IPS-18c (cell line): ENCODE measurements around the gene PRR16.

Experiments
- H3K4me3 ChIP-seq: 2 replicates; pipeline ENCODE4 v1.7.0; 2013; ENCODE audit warnings: low read depth, mild to moderate bottlenecking, low read length, moderate library complexity; ENCODE audit not compliant: insufficient read depth
- H3K9me3 ChIP-seq: one replicate; pipeline ENCODE4 v1.6.1; 2013; ENCODE audit warnings: mild to moderate bottlenecking, low read length, moderate library complexity; ENCODE audit not compliant: control insufficient read depth, insufficient read depth

Gene PRR16

GRCh38 chr5:120600639-120601038 is 136.5 kb downstream of the PRR16 start:
- no peaks in the 10 kb centered on the region for H3K9me3 ChIP-seq

GRCh38 chr5:120602033-120602432 is 137.9 kb downstream of the PRR16 start:
- no peaks in the 10 kb centered on the region for H3K9me3 ChIP-seq
- H3K4me3 ChIP-seq = no peak overlapping the region

More at GRCh38 chr5:120600639-120601038, 136.5 kb downstream of the PRR16 start:
- no peak overlapping the region for H3K4me3 ChIP-seq

- Histone ChIP-seq H3K4me3 (no peak overlapping the region), H3K9me3 (peaks cover 2% of the 10 kb centered on the region)
Observed at GRCh38 chr5:120604884-120605283, 140.8 kb downstream of the PRR16 start.

GRCh38 chr5:120605325-120606079 is 141.4 kb downstream of the PRR16 start:
- Histone ChIP-seq H3K9me3 (peaks cover 2% of the 10 kb centered on the region), H3K4me3 (no peak overlapping the region)

GRCh38 chr5:120609570-120609969 is 145.5 kb downstream of the PRR16 start:
- no peak overlapping the region for H3K4me3 ChIP-seq

GRCh38 chr5:120610145-120610544 is 146.0 kb downstream of the PRR16 start:
- peaks cover 2% of the 10 kb centered on the region for H3K9me3 ChIP-seq
- no peak overlapping the region for H3K4me3 ChIP-seq

More at GRCh38 chr5:120609570-120609969, 145.5 kb downstream of the PRR16 start:
- H3K9me3 ChIP-seq = peaks cover 2% of the 10 kb centered on the region

- H3K4me3 ChIP-seq = no peak overlapping the region
- H3K9me3 ChIP-seq = peaks cover 2% of the 10 kb centered on the region
Observed at GRCh38 chr5:120613729-120614128, 149.6 kb downstream of the PRR16 start.

GRCh38 chr5:120614531-120615180 is 150.6 kb downstream of the PRR16 start:
- H3K9me3 ChIP-seq = peaks cover 1% of the 10 kb centered on the region
- H3K4me3 ChIP-seq = no peak overlapping the region

- Histone ChIP-seq H3K9me3 (no peaks in the 10 kb centered on the region), H3K4me3 (no peak overlapping the region)
Observed at GRCh38 chr5:120615967-120616645, 152.0 kb downstream of the PRR16 start.

- Histone ChIP-seq H3K9me3 (no peaks in the 10 kb centered on the region), H3K4me3 (no peak overlapping the region)
Observed at GRCh38 chr5:120621339-120621738, 157.2 kb downstream of the PRR16 start.

- Histone ChIP-seq H3K4me3 (no peak overlapping the region), H3K9me3 (no peaks in the 10 kb centered on the region)
Observed at GRCh38 chr5:120624021-120624563, 160.0 kb downstream of the PRR16 start.

GRCh38 chr5:120628156-120628555 is 164.1 kb downstream of the PRR16 start:
- H3K4me3 ChIP-seq = no peak overlapping the region
- no peaks in the 10 kb centered on the region for H3K9me3 ChIP-seq

- Histone ChIP-seq H3K4me3 (no peak overlapping the region), H3K9me3 (no peaks in the 10 kb centered on the region)
Observed at GRCh38 chr5:120630550-120630949, 166.4 kb downstream of the PRR16 start.

- no peaks in the 10 kb centered on the region for H3K9me3 ChIP-seq
- H3K4me3 ChIP-seq = no peak overlapping the region
Observed at GRCh38 chr5:120631611-120632010, 167.5 kb downstream of the PRR16 start.

GRCh38 chr5:120632430-120632829 is 168.3 kb downstream of the PRR16 start:
- Histone ChIP-seq H3K4me3 (no peak overlapping the region), H3K9me3 (no peaks in the 10 kb centered on the region)

- Histone ChIP-seq H3K9me3 (no peaks in the 10 kb centered on the region), H3K4me3 (no peak overlapping the region)
Observed at GRCh38 chr5:120638449-120638848, 174.3 kb downstream of the PRR16 start.

GRCh38 chr5:120640778-120641177 is 176.7 kb downstream of the PRR16 start:
- Histone ChIP-seq H3K4me3 (no peak overlapping the region), H3K9me3 (no peaks in the 10 kb centered on the region)

GRCh38 chr5:120644516-120644915 is 180.4 kb downstream of the PRR16 start:
- H3K4me3 ChIP-seq = no peak overlapping the region
- no peaks in the 10 kb centered on the region for H3K9me3 ChIP-seq
